GM23248 (cell line): ENCODE measurements around the gene C1orf115. TPM values are rescaled to one million over a fixed set of nuclear protein-coding genes. Genes with fewer than 3 reads are reported as not detected.
"Not testable (repeated sequence)": the region's sequence is repeated elsewhere in the genome, so short reads cannot be mapped to it uniquely, and the experiment has no call there.

Source experiments
- DNase-seq: peaks from one replicate; pipeline ENCODE4 v3.0.0-alpha.2; 2015
- H2AFZ ChIP-seq: fragments of 200-600 bp; sonication (generic); 2 replicates; pipeline ENCODE4 v1.6.1; 2016; ENCODE audit warnings: antibody characterized with exemption
- H3F3A ChIP-seq: fragments of 200-600 bp; sonication (generic); 2 replicates; pipeline ENCODE4 v1.6.1; 2016; ENCODE audit warnings: mild to moderate bottlenecking, antibody characterized with exemption, mixed run types; ENCODE audit not compliant: insufficient read depth
- H3K27ac ChIP-seq: fragments of 200-600 bp; sonication (generic); 2 replicates; pipeline ENCODE4 v1.5.1; 2016; ENCODE audit warnings: mild to moderate bottlenecking
- H3K27me3 ChIP-seq: fragments of 200-600 bp; sonication (generic); replicated peaks from 2 replicates; pipeline ENCODE4 v1.6.1; 2016; ENCODE audit warnings: mild to moderate bottlenecking; ENCODE audit not compliant: insufficient read depth
- H3K36me3 ChIP-seq: fragments of 200-600 bp; sonication (generic); 2 replicates; pipeline ENCODE4 v1.6.1; 2016; ENCODE audit warnings: low read depth, mild to moderate bottlenecking
- H3K4me1 ChIP-seq: fragments of 200-600 bp; sonication (generic); 2 replicates; pipeline ENCODE4 v1.6.1; 2016; ENCODE audit warnings: mild to moderate bottlenecking; ENCODE audit not compliant: insufficient read depth
- H3K4me2 ChIP-seq: fragments of 200-600 bp; sonication (generic); one replicate; pipeline ENCODE4 v1.6.1; 2016; ENCODE audit warnings: mild to moderate bottlenecking; ENCODE audit not compliant: unreplicated experiment
- H3K4me3 ChIP-seq: fragments of 200-600 bp; sonication (generic); 2 replicates; pipeline ENCODE4 v1.5.1; 2016; ENCODE audit warnings: mild to moderate bottlenecking
- H3K79me2 ChIP-seq: fragments of 200-600 bp; sonication (generic); 2 replicates; pipeline ENCODE4 v1.6.1; 2016; ENCODE audit warnings: mild to moderate bottlenecking; ENCODE audit not compliant: insufficient read depth
- H3K9ac ChIP-seq: fragments of 200-600 bp; sonication (generic); 2 replicates; pipeline ENCODE4 v1.6.1; 2016; ENCODE audit warnings: mild to moderate bottlenecking
- H3K9me2 ChIP-seq: fragments of 200-600 bp; sonication (generic); 2 replicates; pipeline ENCODE4 v1.6.1; 2016; ENCODE audit warnings: mixed run types, mild to moderate bottlenecking, moderate library complexity; ENCODE audit not compliant: insufficient read depth
- H3K9me3 ChIP-seq: fragments of 200-600 bp; sonication (generic); one replicate; pipeline ENCODE4 v1.6.1; 2017; ENCODE audit warnings: low read depth
- H4K20me1 ChIP-seq: fragments of 200-600 bp; sonication (generic); 2 replicates; pipeline ENCODE4 v1.6.0; 2016; ENCODE audit not compliant: insufficient read depth
- EZH2 ChIP-seq: fragments of 200-600 bp; sonication (generic); IDR thresholded peaks from 2 replicates; pipeline ENCODE4 v1.6.1; 2018; ENCODE audit warnings: antibody characterized with exemption, mild to moderate bottlenecking; ENCODE audit not compliant: insufficient read depth, poor library complexity, severe bottlenecking
- EZH2phosphoT487 ChIP-seq: fragments of 200-600 bp; sonication (generic); IDR thresholded peaks from 2 replicates; pipeline ENCODE4 v1.6.1; 2018; ENCODE audit warnings: antibody characterized with exemption, moderate library complexity, mild to moderate bottlenecking, low read depth; ENCODE audit not compliant: insufficient read depth
- WGBS, 2 experiments: methylation state at CpG; one replicate each; pipeline ENCODE4 v1.1.6; 2015 to 2017; ENCODE audit warnings: low lambda C conversion rate in 2 of 2, low coverage in 1 of 2; ENCODE audit errors: missing lambda C conversion rate in 2 of 2; 5-methylcytosine and 5-hydroxymethylcytosine counted together
- in situ Hi-C: fragments of 300-500 bp; cut with MboI; formaldehyde crosslinking; loops from 2 replicates; pipeline ENCODE4 v1.15.0; 2020
- polyA plus RNA-seq: library from polyadenylated mRNA; unstranded; fragments of >200 nt; fragmentation: Nextera tagmentation; extraction: Ambion mirVana; gene quantifications from 2 replicates; pipeline ENCODE4 v1.2.1, GENCODE V29; 2016
- total RNA-seq: library from RNA; depleted of rRNA; stranded (reverse); fragments of >200 nt; shearing (Covaris generic); gene quantifications from 2 replicates; pipeline ENCODE4 v1.2.3, GENCODE V29; 2014

The C1orf115 gene
- total and polyA plus RNA-seq, 2 experiments from 2014 or later: 0.76 to 0.83 TPM

- H3K79me2 ChIP-seq: no peaks in the 10 kb centered on the region
- no peaks in the 10 kb centered on the region for H3K9me3 ChIP-seq
- H4K20me1 ChIP-seq: no peaks in the 10 kb centered on the region
- 60 to 65% methylated on average over 20 of the region's 20 CpGs for WGBS, 2 experiments
- no peaks in the 10 kb centered on the region for H3K36me3 ChIP-seq
- no peak overlapping the region for H2AFZ ChIP-seq
- no peak for DNase-seq
- TF ChIP-seq EZH2phosphoT487: no peak
- TF ChIP-seq EZH2: no peak
- H3K4me1 ChIP-seq: no peaks in the 10 kb centered on the region
- no peaks in the 10 kb centered on the region for H3F3A ChIP-seq
- H3K27me3 ChIP-seq: peaks cover 3% of the 10 kb centered on the region
- no peak overlapping the region for H3K9ac ChIP-seq
- no peak overlapping the region for H3K27ac ChIP-seq
- no peak overlapping the region for H3K4me3 ChIP-seq
- H3K4me2 ChIP-seq: no peak overlapping the region
- no peaks in the 10 kb centered on the region for H3K9me2 ChIP-seq
- in situ Hi-C loops: no loop called here
Measured at GRCh38 chr1:220717800-220718640, 27.9 kb downstream of the C1orf115 start.

- H3K27ac ChIP-seq, in situ Hi-C loops: not testable (repeated sequence)
Measured at GRCh38 chr1:220721266-220721665, 31.1 kb downstream of the C1orf115 start.

GRCh38 chr1:220726634-220727033, 36.5 kb downstream of the C1orf115 start:
- H3K79me2 ChIP-seq: no peaks in the 10 kb centered on the region
- no peak for TF ChIP-seq EZH2phosphoT487
- TF ChIP-seq EZH2: no peak
- no peaks in the 10 kb centered on the region for H4K20me1 ChIP-seq
- peaks cover 5% of the 10 kb centered on the region; the same call in 1 of the 2 replicates for H3K27me3 ChIP-seq
- 46 to 60% methylated on average over 3 of the region's 3 CpGs for WGBS, 2 experiments
- H3K4me3 ChIP-seq: no peak overlapping the region
- H3F3A ChIP-seq: no peaks in the 10 kb centered on the region
- H3K4me1 ChIP-seq: no peaks in the 10 kb centered on the region
- H2AFZ ChIP-seq: no peak overlapping the region
- no peaks in the 10 kb centered on the region for H3K9me3 ChIP-seq
- no peak overlapping the region for H3K27ac ChIP-seq
- no peaks in the 10 kb centered on the region for H3K9me2 ChIP-seq
- in situ Hi-C loops: no loop called here
- DNase-seq: no peak
- H3K4me2 ChIP-seq: no peak overlapping the region
- no peaks in the 10 kb centered on the region for H3K36me3 ChIP-seq
- H3K9ac ChIP-seq: no peak overlapping the region

More at GRCh38 chr1:220721266-220721665, 31.1 kb downstream of the C1orf115 start:
- not testable (repeated sequence) for H3K9me2 ChIP-seq, H3K4me3 ChIP-seq, DNase-seq, H3K27me3 ChIP-seq, H3K79me2 ChIP-seq, H2AFZ ChIP-seq, H3K4me1 ChIP-seq, H3K9ac ChIP-seq, H3F3A ChIP-seq, H3K4me2 ChIP-seq, H4K20me1 ChIP-seq, H3K36me3 ChIP-seq, H3K9me3 ChIP-seq
- 81 to 86% methylated on average over 7 of the region's 7 CpGs for WGBS, 2 experiments

GRCh38 chr1:220727519-220727918, 37.4 kb downstream of the C1orf115 start:
- Histone ChIP-seq H3K4me2 (no peak overlapping the region), H3K27ac (no peak overlapping the region), H3K4me1 (peaks cover under 1% of the 10 kb centered on the region; the same call in 1 of the 2 replicates), H2AFZ (no peak overlapping the region), H3K27me3 (peaks cover 5% of the 10 kb centered on the region; the same call in 1 of the 2 replicates), H3K79me2 (no peaks in the 10 kb centered on the region), H3F3A (no peaks in the 10 kb centered on the region), H3K9ac (no peak overlapping the region), H3K36me3 (no peaks in the 10 kb centered on the region), H3K9me3 (no peaks in the 10 kb centered on the region), H3K4me3 (no peak overlapping the region), H4K20me1 (no peaks in the 10 kb centered on the region), H3K9me2 (no peaks in the 10 kb centered on the region)
- in situ Hi-C loops: no loop called here
- no peak for DNase-seq
- no peak for TF ChIP-seq EZH2
- no peak for TF ChIP-seq EZH2phosphoT487
- WGBS, 2 experiments: 38 to 52% methylated on average over 1 of the region's 1 CpG
